ENCODE data around the gene KNTC1.

DNA sequence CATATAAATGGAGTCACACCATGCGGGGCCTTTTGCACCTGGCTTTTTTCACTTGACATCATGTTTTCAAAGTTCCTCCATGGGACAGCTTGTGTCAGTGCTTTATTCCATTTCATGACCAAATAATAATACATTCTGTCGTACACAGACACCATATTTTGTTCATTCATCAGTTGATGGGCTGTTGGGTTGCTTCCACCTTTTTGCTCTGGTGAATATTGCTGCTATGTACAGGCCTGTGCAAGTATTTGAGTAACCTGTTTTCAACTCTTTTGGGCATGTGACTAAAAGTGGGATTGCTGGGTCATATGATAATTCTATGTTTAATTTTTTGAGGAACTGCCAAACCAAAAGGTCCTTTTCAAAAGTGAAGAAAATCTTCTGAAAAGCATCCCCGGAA lies 129.2 kb downstream of the KNTC1 start:
- TF ChIP-seq, protein P1, sequence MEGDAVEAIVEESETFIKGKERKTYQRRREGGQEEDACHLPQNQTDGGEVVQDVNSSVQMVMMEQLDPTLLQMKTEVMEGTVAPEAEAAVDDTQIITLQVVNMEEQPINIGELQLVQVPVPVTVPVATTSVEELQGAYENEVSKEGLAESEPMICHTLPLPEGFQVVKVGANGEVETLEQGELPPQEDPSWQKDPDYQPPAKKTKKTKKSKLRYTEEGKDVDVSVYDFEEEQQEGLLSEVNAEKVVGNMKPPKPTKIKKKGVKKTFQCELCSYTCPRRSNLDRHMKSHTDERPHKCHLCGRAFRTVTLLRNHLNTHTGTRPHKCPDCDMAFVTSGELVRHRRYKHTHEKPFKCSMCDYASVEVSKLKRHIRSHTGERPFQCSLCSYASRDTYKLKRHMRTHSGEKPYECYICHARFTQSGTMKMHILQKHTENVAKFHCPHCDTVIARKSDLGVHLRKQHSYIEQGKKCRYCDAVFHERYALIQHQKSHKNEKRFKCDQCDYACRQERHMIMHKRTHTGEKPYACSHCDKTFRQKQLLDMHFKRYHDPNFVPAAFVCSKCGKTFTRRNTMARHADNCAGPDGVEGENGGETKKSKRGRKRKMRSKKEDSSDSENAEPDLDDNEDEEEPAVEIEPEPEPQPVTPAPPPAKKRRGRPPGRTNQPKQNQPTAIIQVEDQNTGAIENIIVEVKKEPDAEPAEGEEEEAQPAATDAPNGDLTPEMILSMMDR (IDR thresholded peaks at IDR 0.05), result no peak
- TF ChIP-seq POLR2A (IDR thresholded peaks at IDR 0.05), result no peak
